SK-MEL-5 (cell line): Measurements from ENCODE around the gene SEMA4A. TPM values are rescaled to one million over a fixed set of nuclear protein-coding genes. Genes with fewer than 3 reads are reported as not detected.
A peak's percentile ranks its signal among the peaks of the same experiment; 100 is the strongest.
"Not testable (repeated sequence)": the region's sequence is repeated elsewhere in the genome, so short reads cannot be mapped to it uniquely, and the experiment has no call there.

Experiments used
- DNase-seq: peaks from one replicate; pipeline ENCODE4 v3.0.0-alpha.2; 2016; ENCODE audit warnings: low read depth, low spot score
- in situ Hi-C: cut with HindIII; loops from 2 replicates; pipeline ENCODE4 v1.10.0; 2016; ENCODE audit warnings: low sequenced_read_pairs, high pct_unique_total_duplicates, low pct_unique_long_range_greater_than_20kb
- total RNA-seq: library from RNA; depleted of rRNA; stranded (reverse); fragments of >200 nt; shearing (Covaris generic); gene quantifications from 2 replicates; pipeline ENCODE4 v1.2.3, GENCODE V29; 2014

Gene SEMA4A
- total RNA-seq, 1 experiment from 2014 or later, result 1.3 TPM

GRCh38 chr1:156116731-156117130 is 36.7 kb upstream of the SEMA4A start:
- in situ Hi-C loops, result not testable (repeated sequence)

GRCh38 chr1:156117414-156118176 is 35.8 kb upstream of the SEMA4A start:
- in situ Hi-C loops, result no loop called here
- DNase-seq, result no peak

More at GRCh38 chr1:156116731-156117130, 36.7 kb upstream of the SEMA4A start:
- not testable (repeated sequence) for DNase-seq

GRCh38 chr1:156118177-156118868 is 35.1 kb upstream of the SEMA4A start:
- no peak for DNase-seq
- in situ Hi-C loops, result no loop called here

- no peak for DNase-seq
- in situ Hi-C loops, result no loop called here
Observed at GRCh38 chr1:156119503-156120209, 33.7 kb upstream of the SEMA4A start.

- in situ Hi-C loops, result no loop called here
- no peak for DNase-seq
Observed at GRCh38 chr1:156120318-156120717, 33.1 kb upstream of the SEMA4A start.

- DNase-seq, in situ Hi-C loops: not testable (repeated sequence)
Observed at GRCh38 chr1:156121005-156121404, 32.4 kb upstream of the SEMA4A start.

GRCh38 chr1:156121457-156121856 is 31.9 kb upstream of the SEMA4A start:
- in situ Hi-C loops, result no loop called here
- DNase-seq, result no peak

- no peak for DNase-seq
- in situ Hi-C loops, result no loop called here
Observed at GRCh38 chr1:156122086-156122485, 31.3 kb upstream of the SEMA4A start.

GRCh38 chr1:156122519-156123355 is 30.6 kb upstream of the SEMA4A start:
- in situ Hi-C loops, result no loop called here
- peak; percentile 73 for DNase-seq

GRCh38 chr1:156123356-156124196 is 29.8 kb upstream of the SEMA4A start:
- in situ Hi-C loops, result no loop called here
- peak; percentile 95 for DNase-seq

GRCh38 chr1:156124557-156125483 is 28.6 kb upstream of the SEMA4A start:
- in situ Hi-C loops, result no loop called here

GRCh38 chr1:156125544-156125943 is 27.8 kb upstream of the SEMA4A start:
- DNase-seq, in situ Hi-C loops: not testable (repeated sequence)

More at GRCh38 chr1:156124557-156125483, 28.6 kb upstream of the SEMA4A start:
- peak; percentile 73 for DNase-seq

- in situ Hi-C loops, result no loop called here
- DNase-seq, result peak; percentile 84
Observed at GRCh38 chr1:156126043-156126629, 27.2 kb upstream of the SEMA4A start.

- in situ Hi-C loops, result no loop called here
Observed at GRCh38 chr1:156126630-156127534, 26.5 kb upstream of the SEMA4A start.

GRCh38 chr1:156128308-156128653 is 25.1 kb upstream of the SEMA4A start:
- in situ Hi-C loops, result no loop called here
- no peak for DNase-seq

More at GRCh38 chr1:156126630-156127534, 26.5 kb upstream of the SEMA4A start:
- peak; percentile 62 for DNase-seq
